Measurements from ENCODE around the gene ANKRD11.

- TF ChIP-seq CTCF (optimal IDR thresholded peaks at IDR 0.05 in 1 of 3, IDR thresholded peaks at IDR 0.05 in 1 of 3, conservative IDR thresholded peaks at IDR 0.05 in 1 of 3; ENCODE audit: extremely low read depth in 1 of 3, insufficient read depth in 2 of 3, low read length in 3 of 3) (no peak), EZH2 (IDR thresholded peaks at IDR 0.05; ENCODE audit: low read length) (no peak)
Measured at GRCh38 chr16:89495121-89495520, 4.8 kb upstream of the ANKRD11 start.
